ENCODE results near the gene SNAPC4. TPM values are rescaled to one million over a fixed set of nuclear protein-coding genes. Genes with fewer than 3 reads are reported as not detected.

Gene SNAPC4
- total and polyA plus RNA-seq, 9 of the 15 experiments (the other 6 are each of a cell fraction or from before 2014, with no cell fraction given): 0.21 to 21.8 (median 8.8) TPM

DNA sequence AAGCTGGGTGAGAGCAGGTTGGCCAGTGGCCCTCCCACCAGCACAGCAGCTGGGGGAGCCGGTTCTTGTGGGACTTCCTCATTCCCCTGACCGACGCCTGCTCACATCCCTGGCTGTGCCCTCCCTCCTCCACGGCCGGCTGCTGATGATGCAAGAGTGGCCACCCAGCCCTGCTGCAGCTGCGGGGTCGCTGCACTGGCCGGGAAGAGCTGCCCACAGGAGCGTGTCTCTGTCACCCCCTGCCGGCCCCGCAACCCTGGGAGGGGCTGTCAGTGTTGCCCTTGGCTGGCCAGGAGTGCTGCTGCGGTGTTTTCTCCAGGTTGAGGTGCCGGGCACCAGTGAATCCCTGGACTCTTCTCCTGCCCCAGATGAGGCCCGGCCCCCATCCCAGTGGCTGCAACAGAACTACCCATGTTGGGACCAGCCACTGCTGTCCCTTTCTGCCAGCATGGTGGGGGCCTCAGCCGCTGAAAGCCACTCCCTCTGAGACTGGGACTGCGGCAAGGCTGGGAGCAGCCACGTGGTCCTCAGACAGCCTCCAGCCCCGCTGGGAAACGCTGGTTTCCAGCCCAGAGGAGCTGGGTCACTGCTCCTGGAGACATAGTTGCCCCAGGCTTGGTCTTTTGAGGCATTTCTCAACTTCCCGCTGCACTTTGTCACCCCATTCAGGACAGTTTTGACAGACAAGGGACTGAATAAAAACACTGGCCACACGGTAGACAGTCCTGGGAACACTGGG lies 27.2 kb downstream of the SNAPC4 start (continued):
- TF ChIP-seq U2AF2 (optimal IDR thresholded peaks at IDR 0.05; ENCODE audit: low read depth, low read length) (no peak), SMARCE1 (IDR thresholded peaks at IDR 0.05) (no peak), ZNF12 (CRISPR knock-in tag; IDR thresholded peaks at IDR 0.05) (no peak), ZNF785 (CRISPR knock-in tag; IDR thresholded peaks at IDR 0.05) (no peak), CHD4 (IDR thresholded peaks at IDR 0.05; ENCODE audit: insufficient read depth, insufficient replicate concordance, low read depth, low read length, poor library complexity, severe bottlenecking) (no peak), HDAC8 (tag; IDR thresholded peaks at IDR 0.05) (0 out of 2 replicates have a peak, but pooled peaks have one; percentile 29), ARID2 (IDR thresholded peaks at IDR 0.05) (no peak), JUN (IDR thresholded peaks at IDR 0.05; ENCODE audit: borderline replicate concordance, low read depth, low read length) (peak; percentile 48; the same call in 1 of the 2 replicates), JUN (CRISPR knock-in tag; IDR thresholded peaks at IDR 0.05; ENCODE audit: borderline replicate concordance) (no peak), HNRNPK (IDR thresholded peaks at IDR 0.05; ENCODE audit: low read depth, low read length, poor library complexity, severe bottlenecking) (no peak), CXXC5 (CRISPR knock-in tag; IDR thresholded peaks at IDR 0.05) (peak; percentile 58), MCM7 (IDR thresholded peaks at IDR 0.05) (no peak), ZNF133 (CRISPR knock-in tag; IDR thresholded peaks at IDR 0.05) (no peak), THRAP3 (IDR thresholded peaks at IDR 0.05; ENCODE audit: borderline replicate concordance) (no peak), HNRNPH1 (optimal IDR thresholded peaks at IDR 0.05; ENCODE audit: low read depth, low read length) (no peak), TCF7L2 (IDR thresholded peaks at IDR 0.05; ENCODE audit: low read depth, low read length) (no peak), CBX5 (IDR thresholded peaks at IDR 0.05; ENCODE audit: borderline replicate concordance, low read depth) (no peak), HNRNPL (IDR thresholded peaks at IDR 0.05; ENCODE audit: low read depth, low read length) (0 out of 2 replicates have a peak, but pooled peaks have one; percentile 76)
- TF ChIP-seq, protein P1, sequence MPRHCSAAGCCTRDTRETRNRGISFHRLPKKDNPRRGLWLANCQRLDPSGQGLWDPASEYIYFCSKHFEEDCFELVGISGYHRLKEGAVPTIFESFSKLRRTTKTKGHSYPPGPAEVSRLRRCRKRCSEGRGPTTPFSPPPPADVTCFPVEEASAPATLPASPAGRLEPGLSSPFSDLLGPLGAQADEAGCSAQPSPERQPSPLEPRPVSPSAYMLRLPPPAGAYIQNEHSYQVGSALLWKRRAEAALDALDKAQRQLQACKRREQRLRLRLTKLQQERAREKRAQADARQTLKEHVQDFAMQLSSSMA (CRISPR knock-in tag; IDR thresholded peaks at IDR 0.05): no peak
- TF ChIP-seq, protein P2, sequence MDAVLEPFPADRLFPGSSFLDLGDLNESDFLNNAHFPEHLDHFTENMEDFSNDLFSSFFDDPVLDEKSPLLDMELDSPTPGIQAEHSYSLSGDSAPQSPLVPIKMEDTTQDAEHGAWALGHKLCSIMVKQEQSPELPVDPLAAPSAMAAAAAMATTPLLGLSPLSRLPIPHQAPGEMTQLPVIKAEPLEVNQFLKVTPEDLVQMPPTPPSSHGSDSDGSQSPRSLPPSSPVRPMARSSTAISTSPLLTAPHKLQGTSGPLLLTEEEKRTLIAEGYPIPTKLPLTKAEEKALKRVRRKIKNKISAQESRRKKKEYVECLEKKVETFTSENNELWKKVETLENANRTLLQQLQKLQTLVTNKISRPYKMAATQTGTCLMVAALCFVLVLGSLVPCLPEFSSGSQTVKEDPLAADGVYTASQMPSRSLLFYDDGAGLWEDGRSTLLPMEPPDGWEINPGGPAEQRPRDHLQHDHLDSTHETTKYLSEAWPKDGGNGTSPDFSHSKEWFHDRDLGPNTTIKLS (IDR thresholded peaks at IDR 0.05; ENCODE audit: borderline replicate concordance, low read depth): no peak; the same call in 1 of the 2 replicates
- TF ChIP-seq, protein P3, sequence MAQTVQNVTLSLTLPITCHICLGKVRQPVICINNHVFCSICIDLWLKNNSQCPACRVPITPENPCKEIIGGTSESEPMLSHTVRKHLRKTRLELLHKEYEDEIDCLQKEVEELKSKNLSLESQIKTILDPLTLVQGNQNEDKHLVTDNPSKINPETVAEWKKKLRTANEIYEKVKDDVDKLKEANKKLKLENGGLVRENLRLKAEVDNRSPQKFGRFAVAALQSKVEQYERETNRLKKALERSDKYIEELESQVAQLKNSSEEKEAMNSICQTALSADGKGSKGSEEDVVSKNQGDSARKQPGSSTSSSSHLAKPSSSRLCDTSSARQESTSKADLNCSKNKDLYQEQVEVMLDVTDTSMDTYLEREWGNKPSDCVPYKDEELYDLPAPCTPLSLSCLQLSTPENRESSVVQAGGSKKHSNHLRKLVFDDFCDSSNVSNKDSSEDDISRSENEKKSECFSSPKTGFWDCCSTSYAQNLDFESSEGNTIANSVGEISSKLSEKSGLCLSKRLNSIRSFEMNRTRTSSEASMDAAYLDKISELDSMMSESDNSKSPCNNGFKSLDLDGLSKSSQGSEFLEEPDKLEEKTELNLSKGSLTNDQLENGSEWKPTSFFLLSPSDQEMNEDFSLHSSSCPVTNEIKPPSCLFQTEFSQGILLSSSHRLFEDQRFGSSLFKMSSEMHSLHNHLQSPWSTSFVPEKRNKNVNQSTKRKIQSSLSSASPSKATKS (CRISPR knock-in tag; IDR thresholded peaks at IDR 0.05): no peak
- TF ChIP-seq, protein P4, sequence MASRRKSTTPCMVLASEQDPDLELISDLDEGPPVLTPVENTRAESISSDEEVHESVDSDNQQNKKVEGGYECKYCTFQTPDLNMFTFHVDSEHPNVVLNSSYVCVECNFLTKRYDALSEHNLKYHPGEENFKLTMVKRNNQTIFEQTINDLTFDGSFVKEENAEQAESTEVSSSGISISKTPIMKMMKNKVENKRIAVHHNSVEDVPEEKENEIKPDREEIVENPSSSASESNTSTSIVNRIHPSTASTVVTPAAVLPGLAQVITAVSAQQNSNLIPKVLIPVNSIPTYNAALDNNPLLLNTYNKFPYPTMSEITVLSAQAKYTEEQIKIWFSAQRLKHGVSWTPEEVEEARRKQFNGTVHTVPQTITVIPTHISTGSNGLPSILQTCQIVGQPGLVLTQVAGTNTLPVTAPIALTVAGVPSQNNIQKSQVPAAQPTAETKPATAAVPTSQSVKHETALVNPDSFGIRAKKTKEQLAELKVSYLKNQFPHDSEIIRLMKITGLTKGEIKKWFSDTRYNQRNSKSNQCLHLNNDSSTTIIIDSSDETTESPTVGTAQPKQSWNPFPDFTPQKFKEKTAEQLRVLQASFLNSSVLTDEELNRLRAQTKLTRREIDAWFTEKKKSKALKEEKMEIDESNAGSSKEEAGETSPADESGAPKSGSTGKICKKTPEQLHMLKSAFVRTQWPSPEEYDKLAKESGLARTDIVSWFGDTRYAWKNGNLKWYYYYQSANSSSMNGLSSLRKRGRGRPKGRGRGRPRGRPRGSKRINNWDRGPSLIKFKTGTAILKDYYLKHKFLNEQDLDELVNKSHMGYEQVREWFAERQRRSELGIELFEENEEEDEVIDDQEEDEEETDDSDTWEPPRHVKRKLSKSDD (conservative IDR thresholded peaks at IDR 0.05; ENCODE audit: low read length): no peak
